Esophagus squamous epithelium (tissue), 5 donors: ENCODE data around the gene SPANXN2. TPM values are rescaled to one million over a fixed set of nuclear protein-coding genes. Genes with fewer than 3 reads are reported as not detected.
"Not testable (repeated sequence)": the region's sequence is repeated elsewhere in the genome, so short reads cannot be mapped to it uniquely, and the experiment has no call there.

Experiments
- DNase-seq: peaks from one replicate; lab custom pipeline; 2025; lab: John Stamatoyannopoulos, UW
- H3K27ac ChIP-seq, 4 donors: fragments of 200-600 bp; sonication (generic); one replicate each; pipeline ENCODE4 v1.5.1; 2016 to 2019; ENCODE audit warnings: mild to moderate bottlenecking in 1 of 4
- H3K27me3 ChIP-seq, 4 donors: fragments of 200-600 bp; sonication (generic); 1 replicate in 3 of 4; 2 replicates in 1 of 4; pipeline versions ENCODE4 v1.5.1 to v1.6.0; 2017 to 2021; ENCODE audit warnings: antibody characterized with exemption in 1 of 4
- H3K36me3 ChIP-seq, 3 donors: fragments of 200-600 bp; sonication (generic); one replicate each; pipeline ENCODE4 v1.5.1; 2016 to 2019
- H3K4me1 ChIP-seq, 3 donors: fragments of 200-600 bp; sonication (generic); one replicate each; pipeline ENCODE4 v1.5.1; 2017 to 2019
- H3K4me3 ChIP-seq, 4 donors: fragments of 200-600 bp; sonication (generic); 1 replicate in 3 of 4; 2 replicates in 1 of 4; pipeline ENCODE4 v1.5.1; 2016 to 2019; ENCODE audit warnings: mild to moderate bottlenecking in 2 of 4, moderate library complexity in 1 of 4
- H3K9me3 ChIP-seq, 3 donors: fragments of 200-600 bp; sonication (generic); one replicate each; pipeline ENCODE4 v1.5.1; 2016 to 2019
- CTCF ChIP-seq, 6 experiments: fragments of 450-650 bp in 4 of 6; fragments of 200-600 bp in 2 of 6; sonication (generic) in 2 of 6; IDR thresholded peaks; one replicate each; pipeline ENCODE4 v1.5.1; 2016 to 2019; ENCODE audit warnings: antibody characterized with exemption in 6 of 6, mild to moderate bottlenecking in 4 of 6, moderate library complexity in 4 of 6
- POLR2A ChIP-seq, 4 donors: fragments of 450-650 bp; IDR thresholded peaks; one replicate each; pipeline ENCODE4 v1.6.1; 2017; ENCODE audit warnings: antibody characterized with exemption in 4 of 4, mild to moderate bottlenecking in 4 of 4, moderate library complexity in 3 of 4
- WGBS, 2 donors: methylation state at CpG; one replicate each; pipeline ENCODE4 v1.1.5; 2018; 5-methylcytosine and 5-hydroxymethylcytosine counted together
- intact Hi-C: fragments of 100-400 bp; cut with DNase I; formaldehyde crosslinking; loops from one replicate; pipeline ENCODE4 v1.15.0; 2022
- total RNA-seq, 4 donors: library from RNA; depleted of rRNA; stranded (reverse); fragments of >200 nt; gene quantifications; one replicate each; pipeline ENCODE4 v1.1.0, GENCODE V29; 2016
- donor health status: DM: yes; HTN: yes; CAD: no.

The SPANXN2 gene
- not detected for total RNA-seq

- WGBS, 2 donors, result 21 to 33% methylated on average over 1 to 2 of the region's 2 CpGs
- H3K27me3 ChIP-seq, H3K4me1 ChIP-seq, H3K9me3 ChIP-seq, DNase-seq, H3K36me3 ChIP-seq, H3K4me3 ChIP-seq, H3K27ac ChIP-seq, intact Hi-C loops: not testable (repeated sequence)
Measured at GRCh38 chrX:143720652-143721051, at the start of gene SPANXN2. SPANXN2 (minus strand) TSS chrX:143720752; CDS start chrX:143720668, 84 bp downstream.

- WGBS, 2 donors, result 36 to 50% methylated on average over 3 of the region's 3 CpGs
Measured at GRCh38 chrX:143768976-143769375, 48.4 kb upstream of the SPANXN2 start.

GRCh38 chrX:143767789-143768188 lies 47.2 kb upstream of the SPANXN2 start:
- H3K4me1 ChIP-seq, H3K27ac ChIP-seq, H3K27me3 ChIP-seq, H3K36me3 ChIP-seq, H3K9me3 ChIP-seq, intact Hi-C loops, DNase-seq, H3K4me3 ChIP-seq: not testable (repeated sequence)
- 90% methylated on average over 6 of the region's 12 CpGs; no CpG with 5 or more reads in 1 of the 2 donors for WGBS, 2 donors

More at GRCh38 chrX:143768976-143769375, 48.4 kb upstream of the SPANXN2 start:
- TF ChIP-seq CTCF (IDR thresholded peaks at IDR 0.05), result no peak
- no peak for TF ChIP-seq POLR2A (IDR thresholded peaks at IDR 0.05)
- Histone ChIP-seq H3K36me3 (no peaks in the 10 kb centered on the region), H3K27ac (no peak overlapping the region), H3K4me3 (no peak overlapping the region), H3K4me1 (no peaks in the 10 kb centered on the region), H3K9me3 (no peaks in the 10 kb centered on the region), H3K27me3 (no peaks in the 10 kb centered on the region)
- DNase-seq, result no peak
- intact Hi-C loops, result no loop called here

GRCh38 chrX:143757887-143758286 lies 37.3 kb upstream of the SPANXN2 start:
- Histone ChIP-seq H3K27ac (no peak overlapping the region), H3K4me3 (no peak overlapping the region), H3K9me3 (no peaks in the 10 kb centered on the region), H3K27me3 (no peaks in the 10 kb centered on the region), H3K4me1 (no peaks in the 10 kb centered on the region), H3K36me3 (no peaks in the 10 kb centered on the region)
- no peak for TF ChIP-seq POLR2A (IDR thresholded peaks at IDR 0.05)
- no peak for TF ChIP-seq CTCF (IDR thresholded peaks at IDR 0.05)
- DNase-seq, result no peak
- intact Hi-C loops, result no loop called here
- 83 to 91% methylated on average over 5 to 7 of the region's 7 CpGs for WGBS, 2 donors

GRCh38 chrX:143757375-143757774 lies 36.8 kb upstream of the SPANXN2 start:
- whole genome bisulfite sequencing, 2 donors, result 87% methylated on average over 4 of the region's 37 CpGs; no CpG with 5 or more reads in 1 of the 2 donors
- H3K4me3 ChIP-seq, result no peak overlapping the region
- no peaks in the 10 kb centered on the region for H3K36me3 ChIP-seq
- TF ChIP-seq CTCF (IDR thresholded peaks at IDR 0.05) (no peak), POLR2A (IDR thresholded peaks at IDR 0.05) (no peak)
- H3K9me3 ChIP-seq, result no peaks in the 10 kb centered on the region
- intact Hi-C loops, result no loop called here
- no peak for DNase-seq
- H3K27ac ChIP-seq, result no peak overlapping the region
- H3K27me3 ChIP-seq, result no peaks in the 10 kb centered on the region
- H3K4me1 ChIP-seq, result no peaks in the 10 kb centered on the region

GRCh38 chrX:143754183-143754582 lies 33.6 kb upstream of the SPANXN2 start:
- DNase-seq, result no peak
- Histone ChIP-seq H3K27me3 (no peaks in the 10 kb centered on the region), H3K4me1 (no peaks in the 10 kb centered on the region), H3K4me3 (no peak overlapping the region), H3K27ac (no peak overlapping the region), H3K9me3 (no peaks in the 10 kb centered on the region), H3K36me3 (no peaks in the 10 kb centered on the region)
- intact Hi-C loops, result no loop called here
- 42 to 45% methylated on average over 3 of the region's 3 CpGs for whole genome bisulfite sequencing, 2 donors
- TF ChIP-seq CTCF (IDR thresholded peaks at IDR 0.05) (no peak), POLR2A (IDR thresholded peaks at IDR 0.05) (no peak)
